GM12878 (cell line): ENCODE data around the gene BRD2. TPM values are rescaled to one million over a fixed set of nuclear protein-coding genes. Genes with fewer than 3 reads are reported as not detected.
A peak's percentile ranks its signal among the peaks of the same experiment; 100 is the strongest.

Source experiments
- BHLHE40 ChIP-seq, 2 experiments: fragments of 450-650 bp in 1 of 2; IDR thresholded peaks; 2 replicates each; pipeline ENCODE4 v1.6.1; 2011 to 2017; ENCODE audit warnings: low read depth in 2 of 2, borderline replicate concordance in 1 of 2, improper control_type of control experiment in 1 of 2, low read length in 1 of 2, mild to moderate bottlenecking in 1 of 2
- CREM ChIP-seq: IDR thresholded peaks from 2 replicates; pipeline ENCODE4 v1.6.1; 2014; ENCODE audit warnings: antibody characterized with exemption, low read depth
- EGR1 ChIP-seq, 2 experiments: IDR thresholded peaks; 1 replicate in 1 of 2; 2 replicates in 1 of 2; pipeline ENCODE4 v1.6.1; 2011 to 2012; ENCODE audit warnings: low read depth in 2 of 2, low read length in 2 of 2, borderline replicate concordance in 1 of 2, mild to moderate bottlenecking in 1 of 2, moderate library complexity in 1 of 2
- HDAC2 ChIP-seq: fragments of 200-600 bp; sonication (generic); IDR thresholded peaks from 2 replicates; pipeline ENCODE4 v1.6.1; 2017
- KLF5 ChIP-seq: fragments of 450-650 bp; IDR thresholded peaks from 2 replicates; pipeline ENCODE4 v1.6.1; 2014; ENCODE audit warnings: mild to moderate bottlenecking; ENCODE audit not compliant: partially characterized antibody
- PML ChIP-seq: IDR thresholded peaks from 2 replicates; pipeline ENCODE4 v1.6.1; 2012; ENCODE audit warnings: low read length, inconsistent platforms
- RB1 ChIP-seq: fragments of 450-650 bp; formaldehyde crosslinking; IDR thresholded peaks from 2 replicates; pipeline ENCODE4 v1.6.1; 2017; ENCODE audit warnings: mild to moderate bottlenecking, borderline replicate concordance
- STAT1 ChIP-seq: fragments of 450-650 bp; conservative IDR thresholded peaks from 2 replicates; pipeline ENCODE4 v1.6.1; 2014; ENCODE audit warnings: antibody characterized with exemption, mild to moderate bottlenecking
- TAF1 ChIP-seq: IDR thresholded peaks from 2 replicates; pipeline ENCODE4 v1.6.1; 2011; ENCODE audit warnings: mild to moderate bottlenecking, low read depth, low read length, borderline replicate concordance
- TBL1XR1 ChIP-seq: IDR thresholded peaks from 2 replicates; pipeline ENCODE4 v1.6.1; 2012; ENCODE audit warnings: low read depth, low read length, improper control_type of control experiment
- TCF7 ChIP-seq: IDR thresholded peaks from 2 replicates; pipeline ENCODE4 v1.6.1; 2014; ENCODE audit warnings: antibody characterized with exemption, borderline replicate concordance
- ZNF384 ChIP-seq: IDR thresholded peaks from 2 replicates; pipeline ENCODE4 v1.6.1; 2012; ENCODE audit warnings: low read depth, mild to moderate bottlenecking, low read length, improper control_type of control experiment, borderline replicate concordance
- polyA plus RNA-seq, 11 experiments: library from polyadenylated mRNA; depleted of rRNA in 4 of 11; unstranded in 6 of 11; stranded (reverse) in 5 of 11; fragments of >200 nt; fragmentation: Nextera tagmentation in 4 of 11; fragmentation: Illumina TruSeq in 1 of 11; extraction: Ambion mirVana in 4 of 11; extraction: Trizol in 1 of 11; gene quantifications; 1 replicate in 1 of 11; 2 replicates in 10 of 11; pipeline versions ENCODE4 v1.2.1 to v1.2.3, GENCODE V29; 2011 to 2016; ENCODE audit warnings: inconsistent platforms in 2 of 11, missing spikeins in 2 of 11, low read depth in 1 of 11
- total RNA-seq, 4 experiments: library from RNA; depleted of rRNA in 3 of 4; stranded (reverse); fragments of >200 nt in 3 of 4; fragmentation: Illumina TruSeq in 1 of 4; extraction: Trizol in 1 of 4; gene quantifications; 2 replicates each; pipeline versions ENCODE4 v1.2.1 to v1.2.3, GENCODE V29; 2013 to 2021
- TF ChIP-seq, protein P1 (sequence below): fragments of 450-650 bp; IDR thresholded peaks from 2 replicates; pipeline ENCODE4 v1.6.1; 2017; ENCODE audit warnings: antibody characterized with exemption, mild to moderate bottlenecking, moderate library complexity
- TF ChIP-seq, protein P2 (sequence below): IDR thresholded peaks from 2 replicates; pipeline ENCODE4 v1.6.1; 2011; ENCODE audit warnings: borderline replicate concordance, low read depth, mild to moderate bottlenecking, moderate library complexity, mixed read lengths, low read length; ENCODE audit not compliant: insufficient read depth; ENCODE audit errors: extremely low read length
- TF ChIP-seq, protein P3 (sequence below): fragments of 450-650 bp; formaldehyde crosslinking; IDR thresholded peaks from 2 replicates; pipeline ENCODE4 v1.5.0; 2022; ENCODE audit warnings: mild to moderate bottlenecking, missing genetic modification characterization
- TF ChIP-seq, protein P4 (sequence below): fragments of 450-650 bp; IDR thresholded peaks from 2 replicates; pipeline ENCODE4 v1.6.1; 2016; ENCODE audit warnings: mild to moderate bottlenecking, moderate library complexity, borderline replicate concordance

Gene BRD2
- total and polyA plus RNA-seq, 10 of the 15 experiments (the other 5 are each of a cell fraction or from before 2014, with no cell fraction given): 32.2 to 239 (median 139) TPM

DNA sequence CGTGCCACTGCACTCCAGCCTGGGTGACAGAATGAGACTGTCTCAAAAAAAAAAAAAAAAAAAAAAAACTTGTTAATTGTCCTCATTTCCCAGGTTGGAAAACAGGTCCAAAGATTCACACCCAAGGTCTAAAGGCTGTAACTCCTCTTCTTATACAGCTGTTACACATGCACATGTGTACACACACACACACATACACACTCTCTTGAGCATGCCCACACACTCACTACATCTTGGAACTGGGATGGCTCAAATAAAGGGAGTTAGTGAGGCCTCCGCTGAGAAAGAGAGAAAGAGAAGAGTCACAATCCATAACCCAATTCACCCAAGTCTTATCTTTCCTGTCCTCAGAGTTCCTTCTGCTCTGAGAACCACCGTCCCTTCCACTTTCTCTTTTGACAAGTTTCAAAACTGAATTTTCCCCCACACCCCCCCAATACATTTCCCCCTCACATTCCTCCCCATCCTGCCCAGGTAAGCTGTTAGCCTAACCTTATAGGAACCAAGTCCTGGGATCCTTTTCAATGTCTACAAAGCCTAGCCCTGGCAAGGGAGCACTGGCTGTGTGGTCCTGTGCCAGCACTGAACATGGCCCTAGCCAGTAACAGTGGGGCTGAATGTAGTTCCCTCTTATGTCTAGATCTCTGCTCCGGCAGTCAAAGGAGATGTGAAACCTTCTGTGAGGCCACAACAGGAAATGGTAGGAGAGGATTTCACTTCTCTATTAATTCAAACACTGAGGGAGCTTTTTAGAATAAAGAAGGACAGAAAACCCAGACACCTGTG is 24.3 kb upstream of the BRD2 start (continued):
- TF ChIP-seq, protein P1, sequence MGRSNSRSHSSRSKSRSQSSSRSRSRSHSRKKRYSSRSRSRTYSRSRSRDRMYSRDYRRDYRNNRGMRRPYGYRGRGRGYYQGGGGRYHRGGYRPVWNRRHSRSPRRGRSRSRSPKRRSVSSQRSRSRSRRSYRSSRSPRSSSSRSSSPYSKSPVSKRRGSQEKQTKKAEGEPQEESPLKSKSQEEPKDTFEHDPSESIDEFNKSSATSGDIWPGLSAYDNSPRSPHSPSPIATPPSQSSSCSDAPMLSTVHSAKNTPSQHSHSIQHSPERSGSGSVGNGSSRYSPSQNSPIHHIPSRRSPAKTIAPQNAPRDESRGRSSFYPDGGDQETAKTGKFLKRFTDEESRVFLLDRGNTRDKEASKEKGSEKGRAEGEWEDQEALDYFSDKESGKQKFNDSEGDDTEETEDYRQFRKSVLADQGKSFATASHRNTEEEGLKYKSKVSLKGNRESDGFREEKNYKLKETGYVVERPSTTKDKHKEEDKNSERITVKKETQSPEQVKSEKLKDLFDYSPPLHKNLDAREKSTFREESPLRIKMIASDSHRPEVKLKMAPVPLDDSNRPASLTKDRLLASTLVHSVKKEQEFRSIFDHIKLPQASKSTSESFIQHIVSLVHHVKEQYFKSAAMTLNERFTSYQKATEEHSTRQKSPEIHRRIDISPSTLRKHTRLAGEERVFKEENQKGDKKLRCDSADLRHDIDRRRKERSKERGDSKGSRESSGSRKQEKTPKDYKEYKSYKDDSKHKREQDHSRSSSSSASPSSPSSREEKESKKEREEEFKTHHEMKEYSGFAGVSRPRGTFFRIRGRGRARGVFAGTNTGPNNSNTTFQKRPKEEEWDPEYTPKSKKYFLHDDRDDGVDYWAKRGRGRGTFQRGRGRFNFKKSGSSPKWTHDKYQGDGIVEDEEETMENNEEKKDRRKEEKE: no peak
- TF ChIP-seq, protein P2, sequence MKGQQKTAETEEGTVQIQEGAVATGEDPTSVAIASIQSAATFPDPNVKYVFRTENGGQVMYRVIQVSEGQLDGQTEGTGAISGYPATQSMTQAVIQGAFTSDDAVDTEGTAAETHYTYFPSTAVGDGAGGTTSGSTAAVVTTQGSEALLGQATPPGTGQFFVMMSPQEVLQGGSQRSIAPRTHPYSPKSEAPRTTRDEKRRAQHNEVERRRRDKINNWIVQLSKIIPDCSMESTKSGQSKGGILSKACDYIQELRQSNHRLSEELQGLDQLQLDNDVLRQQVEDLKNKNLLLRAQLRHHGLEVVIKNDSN: no peak
- TF ChIP-seq TAF1 (peak; percentile 72; the same call in 1 of the 2 replicates), BHLHE40 (IDR thresholded peaks at IDR 0.05; ENCODE audit: borderline replicate concordance in 1 of 2, low read depth in 2 of 2, low read length in 1 of 2) (peak; percentile 72 to 75), RB1 (no peak), TCF7 (peak; percentile 76; the same call in 1 of the 2 replicates), ZNF384 (peak; percentile 28; the same call in 1 of the 2 replicates), CREM (peak; percentile 85), PML (no peak), EGR1 (IDR thresholded peaks at IDR 0.05; ENCODE audit: borderline replicate concordance in 1 of 2, low read depth in 2 of 2, low read length in 2 of 2) (0 out of 3 replicates have a peak, but pooled peaks of 1 of the 2 experiments have one; percentile 31), HDAC2 (no peak), TBL1XR1 (peak; percentile 88), STAT1 (no peak), KLF5 (no peak)
- TF ChIP-seq, protein P3, sequence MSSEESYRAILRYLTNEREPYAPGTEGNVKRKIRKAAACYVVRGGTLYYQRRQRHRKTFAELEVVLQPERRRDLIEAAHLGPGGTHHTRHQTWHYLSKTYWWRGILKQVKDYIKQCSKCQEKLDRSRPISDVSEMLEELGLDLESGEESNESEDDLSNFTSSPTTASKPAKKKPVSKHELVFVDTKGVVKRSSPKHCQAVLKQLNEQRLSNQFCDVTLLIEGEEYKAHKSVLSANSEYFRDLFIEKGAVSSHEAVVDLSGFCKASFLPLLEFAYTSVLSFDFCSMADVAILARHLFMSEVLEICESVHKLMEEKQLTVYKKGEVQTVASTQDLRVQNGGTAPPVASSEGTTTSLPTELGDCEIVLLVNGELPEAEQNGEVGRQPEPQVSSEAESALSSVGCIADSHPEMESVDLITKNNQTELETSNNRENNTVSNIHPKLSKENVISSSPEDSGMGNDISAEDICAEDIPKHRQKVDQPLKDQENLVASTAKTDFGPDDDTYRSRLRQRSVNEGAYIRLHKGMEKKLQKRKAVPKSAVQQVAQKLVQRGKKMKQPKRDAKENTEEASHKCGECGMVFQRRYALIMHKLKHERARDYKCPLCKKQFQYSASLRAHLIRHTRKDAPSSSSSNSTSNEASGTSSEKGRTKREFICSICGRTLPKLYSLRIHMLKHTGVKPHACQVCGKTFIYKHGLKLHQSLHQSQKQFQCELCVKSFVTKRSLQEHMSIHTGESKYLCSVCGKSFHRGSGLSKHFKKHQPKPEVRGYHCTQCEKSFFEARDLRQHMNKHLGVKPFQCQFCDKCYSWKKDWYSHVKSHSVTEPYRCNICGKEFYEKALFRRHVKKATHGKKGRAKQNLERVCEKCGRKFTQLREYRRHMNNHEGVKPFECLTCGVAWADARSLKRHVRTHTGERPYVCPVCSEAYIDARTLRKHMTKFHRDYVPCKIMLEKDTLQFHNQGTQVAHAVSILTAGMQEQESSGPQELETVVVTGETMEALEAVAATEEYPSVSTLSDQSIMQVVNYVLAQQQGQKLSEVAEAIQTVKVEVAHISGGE (CRISPR knock-in tag): no peak
- TF ChIP-seq, protein P4, sequence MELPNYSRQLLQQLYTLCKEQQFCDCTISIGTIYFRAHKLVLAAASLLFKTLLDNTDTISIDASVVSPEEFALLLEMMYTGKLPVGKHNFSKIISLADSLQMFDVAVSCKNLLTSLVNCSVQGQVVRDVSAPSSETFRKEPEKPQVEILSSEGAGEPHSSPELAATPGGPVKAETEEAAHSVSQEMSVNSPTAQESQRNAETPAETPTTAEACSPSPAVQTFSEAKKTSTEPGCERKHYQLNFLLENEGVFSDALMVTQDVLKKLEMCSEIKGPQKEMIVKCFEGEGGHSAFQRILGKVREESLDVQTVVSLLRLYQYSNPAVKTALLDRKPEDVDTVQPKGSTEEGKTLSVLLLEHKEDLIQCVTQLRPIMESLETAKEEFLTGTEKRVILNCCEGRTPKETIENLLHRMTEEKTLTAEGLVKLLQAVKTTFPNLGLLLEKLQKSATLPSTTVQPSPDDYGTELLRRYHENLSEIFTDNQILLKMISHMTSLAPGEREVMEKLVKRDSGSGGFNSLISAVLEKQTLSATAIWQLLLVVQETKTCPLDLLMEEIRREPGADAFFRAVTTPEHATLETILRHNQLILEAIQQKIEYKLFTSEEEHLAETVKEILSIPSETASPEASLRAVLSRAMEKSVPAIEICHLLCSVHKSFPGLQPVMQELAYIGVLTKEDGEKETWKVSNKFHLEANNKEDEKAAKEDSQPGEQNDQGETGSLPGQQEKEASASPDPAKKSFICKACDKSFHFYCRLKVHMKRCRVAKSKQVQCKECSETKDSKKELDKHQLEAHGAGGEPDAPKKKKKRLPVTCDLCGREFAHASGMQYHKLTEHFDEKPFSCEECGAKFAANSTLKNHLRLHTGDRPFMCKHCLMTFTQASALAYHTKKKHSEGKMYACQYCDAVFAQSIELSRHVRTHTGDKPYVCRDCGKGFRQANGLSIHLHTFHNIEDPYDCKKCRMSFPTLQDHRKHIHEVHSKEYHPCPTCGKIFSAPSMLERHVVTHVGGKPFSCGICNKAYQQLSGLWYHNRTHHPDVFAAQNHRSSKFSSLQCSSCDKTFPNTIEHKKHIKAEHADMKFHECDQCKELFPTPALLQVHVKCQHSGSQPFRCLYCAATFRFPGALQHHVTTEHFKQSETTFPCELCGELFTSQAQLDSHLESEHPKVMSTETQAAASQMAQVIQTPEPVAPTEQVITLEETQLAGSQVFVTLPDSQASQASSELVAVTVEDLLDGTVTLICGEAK: no peak
